Pulmonary artery endothelial cell (primary cell): ENCODE data around the gene CCDC137. TPM values are rescaled to one million over a fixed set of nuclear protein-coding genes. Genes with fewer than 3 reads are reported as not detected.
A peak's percentile ranks its signal among the peaks of the same experiment; 100 is the strongest.
"Not testable (repeated sequence)": the region's sequence is repeated elsewhere in the genome, so short reads cannot be mapped to it uniquely, and the experiment has no call there.

Experiments used
- DNase-seq: peaks from one replicate; pipeline ENCODE4 v3.0.0-alpha.2; 2011; ENCODE audit warnings: low read depth, low spot score
- total RNA-seq: library from RNA; depleted of rRNA; stranded (reverse); fragments of >200 nt; gene quantifications from 2 replicates; pipeline ENCODE4 v1.2.3, GENCODE V29; 2014

The CCDC137 gene
- total RNA-seq, result 13.3 and 13.7 TPM in 2 replicates

GRCh38 chr17:81666342-81667191 lies at the start of gene CCDC137, which contains the start of gene OXLD1:
TSS of gene CCDC137 (plus strand) at chr17:81666737. CDS start at chr17:81666767, 30 bp downstream.
TSS of gene OXLD1 (minus strand) at chr17:81666605. CDS start at chr17:81666577, 28 bp downstream.
- DNase-seq, result peak; percentile 91

- DNase-seq, result no peak
Measured at GRCh38 chr17:81616877-81617276, 49.7 kb upstream of the CCDC137 start.

DNA sequence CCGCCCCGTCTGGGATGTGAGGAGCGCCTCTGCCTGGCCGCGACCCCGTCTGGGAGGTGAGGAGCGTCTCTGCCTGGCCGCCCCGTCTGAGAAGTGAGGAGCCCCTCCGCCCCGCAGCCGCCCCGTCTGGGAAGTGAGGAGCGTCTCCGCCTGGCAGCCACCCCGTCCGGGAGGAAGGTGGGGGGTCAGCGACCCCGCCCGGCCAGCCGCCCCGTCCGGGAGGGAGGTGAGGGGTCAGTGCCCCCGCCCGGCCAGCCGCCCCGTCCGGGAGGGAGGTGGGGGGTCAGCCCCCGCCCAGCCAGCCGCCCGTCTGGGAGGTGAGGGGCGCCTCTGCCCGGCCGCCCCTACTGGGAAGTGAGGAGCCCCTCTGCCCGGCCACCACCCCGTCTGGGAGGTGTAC lies 48.2 kb upstream of the CCDC137 start:
- not testable (repeated sequence) for DNase-seq

GRCh38 chr17:81621494-81622130 lies 44.9 kb upstream of the CCDC137 start:
- DNase-seq, result no peak

- DNase-seq, result no peak
Measured at GRCh38 chr17:81630274-81630673, 36.3 kb upstream of the CCDC137 start.

GRCh38 chr17:81631482-81631881 lies 35.1 kb upstream of the CCDC137 start:
- DNase-seq, result no peak

GRCh38 chr17:81635431-81635830 lies 31.1 kb upstream of the CCDC137 start:
- no peak for DNase-seq

- DNase-seq, result no peak
Measured at GRCh38 chr17:81635973-81636504, 30.5 kb upstream of the CCDC137 start.

DNA sequence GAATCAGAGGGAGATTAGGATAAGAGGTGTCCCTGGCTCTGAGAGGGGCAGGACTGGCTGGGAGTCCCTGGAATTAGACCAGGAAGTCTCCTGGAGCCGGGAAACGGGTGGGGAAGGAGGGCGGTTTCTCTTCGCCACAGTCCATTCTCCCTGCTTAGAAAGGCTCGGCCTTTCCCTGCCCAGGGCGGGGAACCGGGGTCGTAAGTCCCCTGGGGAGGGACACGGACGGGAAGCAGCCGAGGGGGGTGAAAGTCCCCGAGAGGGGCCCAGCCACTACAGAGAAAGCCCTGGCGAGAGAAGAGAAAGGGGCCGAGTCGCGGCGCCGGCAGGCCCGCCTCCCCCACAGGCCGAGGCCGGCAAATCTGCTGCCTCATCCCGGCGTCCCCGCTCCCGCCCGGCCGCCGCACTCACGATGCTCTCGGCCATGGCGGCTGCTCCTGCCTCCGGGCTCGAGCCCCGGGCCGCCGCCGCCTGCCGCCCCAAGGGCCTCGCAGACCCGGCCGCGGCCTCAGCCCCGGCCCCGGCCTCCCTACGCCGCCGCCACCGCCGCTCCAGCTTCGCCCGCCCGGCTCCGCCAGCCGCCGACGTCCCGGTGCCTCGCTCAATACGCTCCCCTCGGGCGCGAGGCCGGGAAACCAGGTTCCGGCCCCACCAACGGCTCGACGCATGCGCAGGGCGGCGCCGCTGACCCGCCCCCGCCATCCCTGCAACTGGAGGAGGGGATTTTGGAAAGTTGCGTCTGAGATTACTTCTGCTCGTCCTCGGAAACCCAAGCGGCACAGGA lies 29.8 kb upstream of the CCDC137 start, which contains the start of the genes NPLOC4 and TSPAN10:
TSS of gene NPLOC4 (minus strand) at position 608 of the 784 bp plus-strand sequence. CDS start at position 426, 182 bp downstream.
TSS of gene TSPAN10 (plus strand) at position 692 of the 784 bp plus-strand sequence. CDS start 5,217 bp downstream, outside the sequence.
- DNase-seq, result no peak

GRCh38 chr17:81638683-81639082 lies 27.9 kb upstream of the CCDC137 start:
- no peak for DNase-seq

DNA sequence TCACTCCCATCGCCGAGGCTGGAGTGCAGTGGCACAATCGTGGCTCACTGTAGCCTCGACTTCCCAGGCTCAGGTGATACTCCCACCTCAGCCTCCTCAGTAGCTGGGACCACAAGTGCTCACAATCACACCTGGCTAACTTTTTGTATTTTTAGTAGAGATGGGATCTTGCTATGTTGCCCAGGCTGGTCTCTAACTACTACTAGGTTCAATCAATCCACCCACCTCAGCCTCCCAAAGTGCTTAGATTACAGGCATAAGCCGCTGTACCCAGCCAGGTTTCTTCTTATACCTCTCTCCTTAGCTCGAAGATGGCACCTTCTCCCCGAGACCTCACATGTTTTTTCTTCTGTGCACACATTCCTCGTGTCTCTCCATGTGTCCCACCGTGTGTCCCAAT lies 26.5 kb upstream of the CCDC137 start:
- DNase-seq, result no peak

- no peak for DNase-seq
Measured at GRCh38 chr17:81641825-81642489, 24.6 kb upstream of the CCDC137 start.

DNA sequence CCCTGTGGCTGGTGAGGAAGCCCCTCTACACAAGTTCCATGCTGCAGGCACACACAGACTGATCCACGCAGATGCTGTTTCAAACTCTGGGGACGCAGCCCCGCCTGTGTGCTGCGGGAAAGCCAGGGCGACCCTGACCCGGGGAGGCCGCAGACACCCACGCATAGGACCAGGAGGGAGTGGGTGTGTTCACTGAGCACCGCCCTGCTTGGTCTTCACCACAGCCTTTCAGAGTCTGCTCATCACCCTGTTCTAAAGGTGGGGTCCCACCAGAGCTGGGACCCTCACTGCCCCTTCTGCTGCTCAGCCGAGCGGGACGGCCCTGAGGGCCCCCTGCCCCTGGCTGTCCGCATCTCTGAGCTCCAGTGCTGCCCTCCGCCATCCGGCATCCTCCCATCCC lies 22.0 kb upstream of the CCDC137 start:
- DNase-seq, result no peak

GRCh38 chr17:81644976-81645952 lies 21.3 kb upstream of the CCDC137 start:
- no peak for DNase-seq

DNA sequence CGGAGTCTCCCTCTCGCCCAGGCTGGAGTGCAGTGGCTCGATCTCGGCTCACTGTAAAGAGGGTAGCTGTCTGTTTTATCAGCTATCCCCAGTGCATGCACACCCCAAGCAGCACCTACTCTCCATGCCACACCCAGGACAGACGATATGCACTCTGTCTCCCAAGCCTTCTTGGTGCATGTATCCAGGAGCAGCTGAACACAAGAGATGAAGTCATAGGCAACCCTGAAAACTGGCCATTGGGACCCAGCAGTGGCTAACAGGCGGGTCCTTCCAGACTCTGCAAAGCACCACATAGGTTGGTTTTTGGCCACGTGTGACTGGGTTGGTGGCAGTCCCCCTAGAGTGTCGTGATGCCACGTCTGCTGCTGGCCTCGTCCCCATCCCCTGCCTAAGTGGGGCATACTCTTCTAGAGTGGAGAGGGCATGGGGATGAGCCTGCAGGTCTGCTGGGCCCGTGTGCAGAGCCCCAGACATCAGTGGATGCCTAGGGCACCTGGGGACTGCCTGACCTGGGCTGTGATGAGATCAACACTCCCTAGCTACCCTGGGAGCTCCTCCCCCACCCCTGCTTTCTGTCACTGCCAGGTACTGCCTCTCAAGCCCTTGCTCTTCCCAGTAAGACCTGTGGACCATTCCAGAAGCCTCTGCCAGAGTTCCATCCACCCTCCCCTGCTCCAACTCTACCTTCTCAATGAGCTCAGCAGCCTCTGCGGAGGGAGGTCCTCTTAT lies 19.5 kb upstream of the CCDC137 start:
- DNase-seq, result no peak

GRCh38 chr17:81647640-81648012 lies 18.9 kb upstream of the CCDC137 start:
- DNase-seq, result no peak

DNA sequence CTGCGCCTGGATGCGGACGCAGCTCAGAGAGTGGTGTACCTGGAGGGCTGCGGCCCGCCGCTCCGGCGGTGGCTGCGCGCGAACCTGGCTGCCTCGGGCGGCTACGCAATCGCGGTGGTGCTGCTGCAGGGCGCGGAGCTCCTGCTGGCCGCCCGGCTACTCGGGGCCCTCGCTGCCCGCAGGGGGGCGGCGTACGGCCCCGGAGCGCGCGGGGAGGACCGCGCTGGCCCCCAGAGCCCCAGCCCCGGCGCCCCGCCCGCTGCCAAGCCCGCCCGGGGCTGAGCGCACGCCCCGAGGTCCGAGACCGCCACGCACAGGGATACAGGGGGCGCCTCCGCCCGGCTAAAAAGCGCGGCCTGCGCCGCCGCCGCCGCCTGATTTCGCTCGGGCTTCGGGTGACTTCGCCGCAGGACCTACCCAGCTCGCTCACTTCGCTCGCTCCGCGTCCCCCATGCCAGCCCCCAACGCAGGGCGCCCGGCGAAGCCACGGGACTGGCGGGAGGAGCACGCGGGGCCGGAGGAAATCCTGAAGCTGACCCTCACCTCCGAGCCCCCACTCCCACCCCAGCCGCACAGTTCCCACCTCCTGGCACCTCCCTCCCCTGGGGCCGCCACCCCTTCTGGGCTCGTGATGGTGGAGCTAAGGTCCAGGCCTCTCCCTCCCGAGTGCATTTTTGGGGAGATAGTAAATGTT lies 18.4 kb upstream of the CCDC137 start:
- no peak for DNase-seq

DNA sequence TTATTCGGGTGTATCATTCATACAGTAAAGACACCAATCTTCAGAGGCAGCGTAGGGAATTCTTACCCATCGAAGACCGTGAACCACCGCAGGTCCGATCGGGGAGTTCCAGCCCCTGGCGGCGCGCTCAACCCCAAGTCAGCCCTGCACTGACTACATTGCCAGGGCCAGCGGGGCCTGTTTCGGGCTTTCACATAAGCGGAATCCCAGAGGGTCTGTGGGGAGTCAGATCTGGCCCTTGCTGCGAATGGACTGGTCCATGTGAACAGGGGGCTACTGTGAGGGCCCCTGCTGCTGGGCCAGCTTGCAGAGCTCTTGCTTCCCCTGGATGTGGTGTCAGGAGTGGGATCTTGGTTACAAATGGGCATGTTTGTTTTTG lies 17.8 kb upstream of the CCDC137 start:
- DNase-seq, result no peak
